HepG2 (cell line): ENCODE data around the gene MAPRE3. TPM values are rescaled to one million over a fixed set of nuclear protein-coding genes. Genes with fewer than 3 reads are reported as not detected.

Experiments used
- ATAC-seq: fragments of 200-7000 bp; cut with Tn5 transposase; 3 replicates; pipeline ENCODE4 v1.9.1; 2020; ENCODE audit warnings: mild to moderate bottlenecking, moderate library complexity
- BruUV-seq: library from RNA; stranded (reverse); fragments of 400-500 nt; replicated peaks from 2 replicates; lab custom pipeline; 2021; lab: Mats Ljungman, UMichigan
- CTCF ChIA-PET: fragments of 300-600 bp; formaldehyde crosslinking; extraction: SDS; loops from one replicate; lab custom pipeline; 2021; ENCODE audit warnings: low total read pairs, inconsistent platforms, low intra/inter-chr PET ratio; lab: Yijun Ruan, JAX
- POLR2A ChIA-PET: fragments of 350-600 bp; sonication (Branson Sonifier 250); formaldehyde crosslinking; loops from one replicate; lab custom pipeline; 2020; ENCODE audit warnings: antibody characterized with exemption, inconsistent platforms; lab: Yijun Ruan, JAX
- DNase-seq: peaks from one replicate; pipeline ENCODE4 v3.0.0-alpha.2; 2015; ENCODE audit warnings: low spot score
- FAIRE-seq: peaks from 3 replicates; lab custom pipeline; 2011; peaks lifted over from hg19 to GRCh38; lab: Jason Lieb, UNC
- H2AFZ ChIP-seq: one replicate; pipeline ENCODE4 v1.6.1; 2011; ENCODE audit warnings: low read length, inconsistent platforms
- H3K27ac ChIP-seq: fragments of 300-600 bp; 3 replicates; pipeline ENCODE4 v1.8.0; 2011; ENCODE audit warnings: mixed run types, mild to moderate bottlenecking, mixed read lengths, low read length, inconsistent platforms; ENCODE audit not compliant: insufficient read depth; ENCODE audit errors: extremely low read length
- H3K27me3 ChIP-seq, 2 experiments: fragments of 200-600 bp in 1 of 2; 2 replicates in 1 of 2; 3 replicates in 1 of 2; pipeline versions ENCODE4 v1.6.0 to v1.8.0; 2011; ENCODE audit warnings: low read length in 2 of 2, mild to moderate bottlenecking in 2 of 2, moderate library complexity in 2 of 2, inconsistent platforms in 1 of 2; ENCODE audit not compliant: insufficient read depth in 2 of 2, control insufficient read depth in 1 of 2
- H3K36me3 ChIP-seq, 2 experiments: fragments of 200-600 bp in 1 of 2; replicated peaks in 1 of 2; 2 replicates in 1 of 2; 3 replicates in 1 of 2; pipeline versions ENCODE4 v1.5.1 to v1.8.0; 2011; ENCODE audit warnings: low read length in 2 of 2, inconsistent platforms in 1 of 2; ENCODE audit not compliant: insufficient read depth in 2 of 2, control insufficient read depth in 1 of 2
- H3K4me1 ChIP-seq: 2 replicates; pipeline ENCODE4 v1.5.1; 2012; ENCODE audit warnings: low read length, inconsistent platforms; ENCODE audit not compliant: insufficient read depth
- H3K4me2 ChIP-seq: 2 replicates; pipeline ENCODE4 v1.6.0; 2011; ENCODE audit warnings: low read depth, low read length, inconsistent platforms
- H3K4me3 ChIP-seq, 3 experiments: fragments of 200-600 bp in 1 of 3; sonication (generic), shearing (Covaris generic) in 1 of 3; replicated peaks in 1 of 3; 2 replicates each; pipeline ENCODE4 v1.5.1; 2011 to 2016; ENCODE audit warnings: low read length in 3 of 3, inconsistent platforms in 2 of 3, low read depth in 2 of 3, mild to moderate bottlenecking in 2 of 3, control low read depth in 1 of 3, mixed read lengths in 1 of 3; ENCODE audit not compliant: insufficient read depth in 1 of 3
- H3K79me2 ChIP-seq: one replicate; pipeline ENCODE4 v1.6.1; 2011; ENCODE audit warnings: low read length, inconsistent platforms; ENCODE audit not compliant: insufficient read depth
- H3K9ac ChIP-seq: 2 replicates; pipeline ENCODE4 v1.6.0; 2011; ENCODE audit warnings: mild to moderate bottlenecking, low read depth, low read length, inconsistent platforms; ENCODE audit not compliant: insufficient read depth
- H3K9me3 ChIP-seq: 2 replicates; pipeline ENCODE4 v1.5.1; 2012; ENCODE audit warnings: mild to moderate bottlenecking, low read length
- H4K20me1 ChIP-seq: 2 replicates; pipeline ENCODE4 v1.6.0; 2011; ENCODE audit warnings: inconsistent platforms, mild to moderate bottlenecking, low read length, moderate library complexity; ENCODE audit not compliant: insufficient read depth
- ARHGAP35 ChIP-seq: sonication (generic); formaldehyde crosslinking; IDR thresholded peaks from 2 replicates; pipeline ENCODE4 v1.9.0; 2022; ENCODE audit warnings: mild to moderate bottlenecking, inconsistent platforms, moderate library complexity, missing genetic modification reagents, borderline replicate concordance
- BCLAF1 ChIP-seq: fragments of 450-650 bp; IDR thresholded peaks from 2 replicates; pipeline ENCODE4 v1.6.1; 2017; ENCODE audit warnings: mild to moderate bottlenecking
- CSRNP2 ChIP-seq: sonication (generic); formaldehyde crosslinking; conservative IDR thresholded peaks from 2 replicates; pipeline ENCODE4 v1.8.0; 2022; ENCODE audit warnings: low read depth, missing genetic modification reagents
- HOMEZ ChIP-seq: IDR thresholded peaks from 2 replicates; pipeline ENCODE4 v1.6.1; 2016; ENCODE audit warnings: low read depth
- MBD4 ChIP-seq: IDR thresholded peaks from 2 replicates; pipeline ENCODE4 v1.6.1; 2012; ENCODE audit warnings: low read length, inconsistent platforms, borderline replicate concordance
- RFX5 ChIP-seq: IDR thresholded peaks from 2 replicates; pipeline ENCODE4 v1.6.1; 2011; ENCODE audit warnings: low read depth, low read length, improper control_type of control experiment
- SMAD1 ChIP-seq: sonication (generic); formaldehyde crosslinking; IDR thresholded peaks from 2 replicates; pipeline ENCODE4 v1.4.0; 2020; ENCODE audit warnings: missing genetic modification reagents, low read depth, mild to moderate bottlenecking, borderline replicate concordance
- TBX2 ChIP-seq: sonication (generic); formaldehyde crosslinking; IDR thresholded peaks from 2 replicates; pipeline ENCODE4 v1.5.0; 2020; ENCODE audit warnings: missing genetic modification reagents, mild to moderate bottlenecking, borderline replicate concordance
- ZMYM4 ChIP-seq: sonication (generic); formaldehyde crosslinking; IDR thresholded peaks from 2 replicates; pipeline ENCODE4 v1.8.1; 2023; ENCODE audit warnings: mild to moderate bottlenecking, missing genetic modification reagents
- ZNF234 ChIP-seq: sonication (generic); formaldehyde crosslinking; conservative IDR thresholded peaks from 2 replicates; pipeline ENCODE4 v1.5.1; 2020; ENCODE audit warnings: mild to moderate bottlenecking, missing genetic modification reagents
- ZNF556 ChIP-seq: sonication (generic); formaldehyde crosslinking; IDR thresholded peaks from 2 replicates; pipeline ENCODE4 v1.4.0; 2020; ENCODE audit warnings: mild to moderate bottlenecking, missing genetic modification reagents, borderline replicate concordance
- ZNF660 ChIP-seq: sonication (generic); formaldehyde crosslinking; IDR thresholded peaks from 2 replicates; pipeline ENCODE4 v1.5.1; 2020; ENCODE audit warnings: mild to moderate bottlenecking, low read depth, missing genetic modification reagents, borderline replicate concordance
- WGBS: methylation state at CpG from one replicate; pipeline ENCODE4 v1.1.6; 2017; ENCODE audit warnings: low lambda C conversion rate; 5-methylcytosine and 5-hydroxymethylcytosine counted together
- in situ Hi-C: cut with HindIII; loops from 2 replicates; pipeline ENCODE4 v1.10.0; 2017; ENCODE audit warnings: low pct_unique_long_range_greater_than_20kb; ENCODE audit not compliant: extremely low pct_ligation_motif_present
- intact Hi-C: fragments of 100-400 bp; cut with micrococcal nuclease; formaldehyde crosslinking; loops from one replicate; pipeline ENCODE4 v1.10.0; 2022; ENCODE audit not compliant: unreplicated experiment
- polyA plus RNA-seq, 8 experiments: library from polyadenylated mRNA; depleted of rRNA in 3 of 8; stranded (reverse) in 7 of 8; unstranded in 1 of 8; fragments of >200 nt; fragmentation: Illumina TruSeq in 4 of 8; extraction: Trizol in 4 of 8; gene quantifications; 2 replicates each; pipeline versions ENCODE4 v1.2.1 to v1.2.3, GENCODE V29; 2011 to 2016; ENCODE audit warnings: low read depth in 4 of 8, missing spikeins in 1 of 8, mixed read lengths in 1 of 8; ENCODE audit not compliant: insufficient read depth in 1 of 8
- total RNA-seq, 5 experiments: library from RNA; depleted of rRNA; stranded (reverse); fragments of >200 nt; fragmentation: Illumina TruSeq; extraction: Trizol; gene quantifications; 2 replicates each; pipeline ENCODE4 v1.2.3, GENCODE V29; 2016; ENCODE audit warnings: low read depth in 1 of 5
- TF ChIP-seq, protein P1 (sequence below): sonication (generic); formaldehyde crosslinking; IDR thresholded peaks from 2 replicates; pipeline ENCODE4; 2020; ENCODE audit warnings: missing genetic modification reagents, mild to moderate bottlenecking, borderline replicate concordance

MAPRE3 gene
- total and polyA plus RNA-seq, 2 of the 13 experiments (the other 11 are each of a cell fraction or from before 2014, with no cell fraction given), result 0.31 to 0.91 TPM

DNA sequence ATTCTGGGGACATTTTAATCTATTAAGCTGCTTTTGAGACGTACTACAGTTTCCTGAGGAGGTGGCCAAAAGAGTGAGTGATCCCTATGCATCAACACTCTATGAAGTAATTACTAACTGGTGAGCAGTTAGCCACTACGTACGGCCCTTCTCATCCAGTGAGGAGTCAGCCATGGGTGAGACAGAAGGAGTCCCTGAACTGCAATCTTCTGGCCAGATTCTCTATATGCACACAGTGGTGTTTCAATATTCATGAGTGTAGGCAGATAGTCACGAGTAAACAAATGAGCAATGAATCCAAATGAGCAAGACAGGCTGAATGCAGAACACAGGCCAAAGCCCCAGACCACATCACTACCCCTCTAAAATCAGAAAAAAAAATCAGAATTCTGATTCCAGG, 32.6 kb downstream of the MAPRE3 start:
- no peak for TF ChIP-seq CSRNP2
- TF ChIP-seq SMAD1 (CRISPR knock-in tag), result no peak
- no peak for TF ChIP-seq MBD4
- TF ChIP-seq ZNF660 (CRISPR knock-in tag), result no peak
- no peak for TF ChIP-seq ARHGAP35 (CRISPR knock-in tag)
- TF ChIP-seq, protein P1, sequence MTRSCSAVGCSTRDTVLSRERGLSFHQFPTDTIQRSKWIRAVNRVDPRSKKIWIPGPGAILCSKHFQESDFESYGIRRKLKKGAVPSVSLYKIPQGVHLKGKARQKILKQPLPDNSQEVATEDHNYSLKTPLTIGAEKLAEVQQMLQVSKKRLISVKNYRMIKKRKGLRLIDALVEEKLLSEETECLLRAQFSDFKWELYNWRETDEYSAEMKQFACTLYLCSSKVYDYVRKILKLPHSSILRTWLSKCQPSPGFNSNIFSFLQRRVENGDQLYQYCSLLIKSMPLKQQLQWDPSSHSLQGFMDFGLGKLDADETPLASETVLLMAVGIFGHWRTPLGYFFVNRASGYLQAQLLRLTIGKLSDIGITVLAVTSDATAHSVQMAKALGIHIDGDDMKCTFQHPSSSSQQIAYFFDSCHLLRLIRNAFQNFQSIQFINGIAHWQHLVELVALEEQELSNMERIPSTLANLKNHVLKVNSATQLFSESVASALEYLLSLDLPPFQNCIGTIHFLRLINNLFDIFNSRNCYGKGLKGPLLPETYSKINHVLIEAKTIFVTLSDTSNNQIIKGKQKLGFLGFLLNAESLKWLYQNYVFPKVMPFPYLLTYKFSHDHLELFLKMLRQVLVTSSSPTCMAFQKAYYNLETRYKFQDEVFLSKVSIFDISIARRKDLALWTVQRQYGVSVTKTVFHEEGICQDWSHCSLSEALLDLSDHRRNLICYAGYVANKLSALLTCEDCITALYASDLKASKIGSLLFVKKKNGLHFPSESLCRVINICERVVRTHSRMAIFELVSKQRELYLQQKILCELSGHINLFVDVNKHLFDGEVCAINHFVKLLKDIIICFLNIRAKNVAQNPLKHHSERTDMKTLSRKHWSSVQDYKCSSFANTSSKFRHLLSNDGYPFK (CRISPR knock-in tag), result no peak
- TF ChIP-seq TBX2 (CRISPR knock-in tag), result no peak
- no peak for TF ChIP-seq RFX5
- TF ChIP-seq ZNF234 (CRISPR knock-in tag), result no peak
- TF ChIP-seq ZMYM4 (CRISPR knock-in tag), result no peak
- no peak for TF ChIP-seq BCLAF1
- no peak for TF ChIP-seq ZNF556 (CRISPR knock-in tag)
- no peak for TF ChIP-seq HOMEZ (CRISPR knock-in tag)
- CTCF ChIA-PET, result no interaction called here

More for the DNA sequence above, 32.6 kb downstream of the MAPRE3 start:
- no peaks in the 10 kb centered on the region for H3K36me3 ChIP-seq
- in situ Hi-C loops (no loop called here), intact Hi-C loops (no loop called here)
- H2AFZ ChIP-seq, result no peak overlapping the region
- BruUV-seq, result no TSS peak
- no peaks in the 10 kb centered on the region for H3K9me3 ChIP-seq
- DNase-seq (no peak), FAIRE-seq (no peak), ATAC-seq (no peak)
- no peak overlapping the region for H3K27ac ChIP-seq
- POLR2A ChIA-PET, result no interaction called here
- no peaks in the 10 kb centered on the region for H3K79me2 ChIP-seq
- H3K4me2 ChIP-seq, result no peak overlapping the region
- peaks cover 9% of the 10 kb centered on the region for H3K4me1 ChIP-seq
- H3K27me3 ChIP-seq, result no peaks in the 10 kb centered on the region; a peak in 1 of 5 replicates
- no peak overlapping the region for H3K9ac ChIP-seq
- no peaks in the 10 kb centered on the region for H4K20me1 ChIP-seq
- no peak overlapping the region for H3K4me3 ChIP-seq
- 32% methylated on average over 4 of the region's 4 CpGs for WGBS
